ENCODE results near the gene CCDC127.

GRCh38 chr5:174291-174600 is 43.7 kb downstream of the CCDC127 start:
- TF ChIP-seq YY1 (IDR thresholded peaks at IDR 0.05; ENCODE audit: insufficient read depth, insufficient read length): no peak
- no peak for TF ChIP-seq ZNF274 (IDR thresholded peaks at IDR 0.05; ENCODE audit: low read depth, low read length)
- TF ChIP-seq SUZ12 (IDR thresholded peaks at IDR 0.05; ENCODE audit: extremely low read depth, insufficient read depth, insufficient read length): no peak
